MV-4-11 (cell line): ENCODE measurements around the gene LRBA.

Source experiments
- DNase-seq: peaks from one replicate; lab custom pipeline; 2025; lab: John Stamatoyannopoulos, UW

LRBA gene

DNA sequence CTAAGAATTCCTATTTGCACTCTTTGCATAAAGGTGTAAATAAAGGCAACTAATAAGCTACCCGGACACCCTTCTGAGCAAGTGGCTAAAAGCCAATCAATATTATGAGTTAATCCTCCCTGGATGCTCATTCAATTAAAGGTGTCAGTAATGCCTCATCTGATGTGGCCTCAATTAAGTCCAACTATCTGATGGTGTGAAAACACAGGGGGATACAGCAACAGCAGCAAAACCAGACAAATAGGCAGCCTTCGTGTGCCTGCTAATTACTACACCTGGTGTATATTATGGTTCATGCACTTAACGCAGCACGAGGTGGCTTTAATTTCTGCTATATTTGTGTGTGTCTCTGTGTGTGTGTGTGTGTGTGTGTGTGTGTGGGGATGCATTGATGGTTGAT is 692.4 kb downstream of the LRBA start:
- no peak for DNase-seq

DNA sequence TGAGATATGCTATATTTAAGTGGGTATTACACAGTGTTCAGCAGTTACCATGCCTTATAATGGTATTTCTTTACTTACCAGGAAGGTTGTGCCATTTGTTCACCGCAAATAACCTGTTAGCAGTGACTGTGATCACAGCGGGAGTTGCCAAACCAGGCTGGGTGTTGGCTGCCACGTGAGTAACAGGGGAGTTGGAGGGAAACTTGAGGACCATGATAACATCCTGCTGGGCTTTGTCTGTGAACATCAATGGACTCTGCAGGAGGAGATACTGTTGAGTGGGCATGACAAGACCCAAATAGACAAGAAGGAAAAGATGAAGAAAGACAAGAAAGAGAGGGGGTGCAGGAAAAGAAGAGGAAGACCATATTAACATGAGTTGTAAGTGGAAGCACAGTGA is 694.0 kb downstream of the LRBA start:
- DNase-seq: no peak

DNA sequence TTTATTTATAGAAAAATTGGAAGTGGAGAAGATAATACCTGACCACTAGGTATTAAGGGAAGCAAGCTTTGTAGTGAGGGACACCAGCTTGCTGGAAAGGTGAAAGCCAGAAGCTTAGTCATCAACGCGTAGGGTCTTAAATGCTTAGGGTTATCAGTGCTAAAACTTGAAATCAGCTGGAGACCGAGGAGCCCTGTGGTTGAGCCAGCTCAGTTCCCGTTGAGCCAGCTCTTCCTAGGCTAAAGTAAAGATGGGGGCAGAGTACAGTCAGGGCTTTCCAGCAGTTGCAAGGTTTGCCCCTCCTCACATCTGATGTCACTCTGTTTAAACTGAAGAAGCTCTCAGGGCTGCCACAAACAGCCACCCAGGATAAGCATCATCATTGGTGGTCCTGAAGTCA is 696.1 kb downstream of the LRBA start:
- no peak for DNase-seq

DNA sequence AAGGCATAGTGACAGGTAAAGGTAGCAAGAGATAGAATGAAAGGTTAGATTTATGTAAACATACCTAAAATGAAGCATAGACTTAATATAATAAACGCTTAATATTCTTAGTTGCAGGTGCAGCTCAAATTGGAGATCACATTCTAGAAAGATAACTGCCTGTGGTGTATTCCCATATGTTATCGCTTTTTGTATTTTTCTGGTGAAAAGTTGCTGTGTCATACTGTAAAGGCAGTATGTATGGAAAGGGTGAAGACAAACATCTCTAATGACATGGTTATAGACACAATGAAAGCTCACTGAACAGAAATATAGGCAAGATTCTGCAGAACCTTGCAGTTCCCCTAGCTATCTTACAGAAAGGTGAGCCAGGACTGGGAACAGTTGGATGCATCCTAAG is 696.6 kb downstream of the LRBA start:
- no peak for DNase-seq

DNA sequence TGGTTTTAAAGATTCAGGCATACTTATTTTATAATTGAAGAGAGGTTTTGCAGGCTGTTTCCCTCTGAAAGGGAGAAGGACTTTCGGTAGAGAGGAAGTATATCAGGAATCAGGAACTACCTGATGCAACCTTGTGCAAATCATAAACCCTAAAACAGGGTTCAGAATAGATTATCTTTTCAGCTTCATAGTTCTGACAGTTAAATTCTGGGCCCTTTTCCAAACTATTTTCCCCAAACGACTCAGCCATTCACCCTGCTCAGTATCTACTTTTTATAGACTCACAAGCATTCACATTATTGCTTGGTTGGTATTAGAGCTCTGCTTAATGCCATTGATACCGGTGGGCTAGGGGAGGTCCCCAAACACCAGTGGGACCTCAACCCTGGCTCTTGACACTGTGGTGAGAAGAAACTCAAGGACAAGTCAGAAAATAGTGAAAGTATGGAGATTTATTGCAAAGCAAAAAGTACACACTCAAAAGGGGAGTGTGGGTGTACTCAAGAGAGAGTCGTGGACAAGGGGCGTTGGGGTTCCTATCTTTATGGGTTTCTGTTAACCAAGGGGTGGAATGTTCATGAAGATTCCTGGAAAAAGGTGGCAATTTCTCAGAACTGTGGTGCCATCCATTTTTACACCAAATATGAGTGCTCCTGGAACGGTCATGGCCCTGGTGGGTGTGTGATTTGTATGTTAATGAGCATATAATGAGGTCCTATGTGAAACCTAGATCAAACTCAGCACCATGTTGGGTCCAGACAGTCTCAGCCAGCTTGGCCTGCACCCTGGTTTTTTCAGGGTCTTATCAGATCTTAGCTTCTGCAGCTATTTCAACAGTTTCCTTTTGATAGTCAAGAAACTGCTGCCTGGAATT is 698.5 kb downstream of the LRBA start:
- DNase-seq: no peak

DNA sequence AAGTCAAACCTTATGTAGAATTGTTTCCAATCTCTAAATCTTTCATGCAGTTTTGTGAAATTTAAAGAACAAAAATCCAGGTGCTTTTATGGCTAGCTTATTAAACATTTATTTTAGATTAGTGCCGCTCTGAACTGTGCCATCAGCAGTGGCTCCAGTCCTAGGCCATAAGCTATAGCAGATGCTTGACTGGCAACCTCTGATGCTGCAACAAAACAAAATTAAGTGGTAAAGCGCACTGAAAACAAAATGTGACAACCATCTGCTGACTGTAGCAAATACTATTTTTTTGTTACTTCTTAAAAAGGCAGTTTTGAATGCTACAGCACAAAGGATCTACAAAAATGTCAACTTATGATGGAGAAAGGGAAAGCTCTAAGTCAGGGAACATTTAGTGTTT is 699.4 kb downstream of the LRBA start:
- no peak for DNase-seq

DNA sequence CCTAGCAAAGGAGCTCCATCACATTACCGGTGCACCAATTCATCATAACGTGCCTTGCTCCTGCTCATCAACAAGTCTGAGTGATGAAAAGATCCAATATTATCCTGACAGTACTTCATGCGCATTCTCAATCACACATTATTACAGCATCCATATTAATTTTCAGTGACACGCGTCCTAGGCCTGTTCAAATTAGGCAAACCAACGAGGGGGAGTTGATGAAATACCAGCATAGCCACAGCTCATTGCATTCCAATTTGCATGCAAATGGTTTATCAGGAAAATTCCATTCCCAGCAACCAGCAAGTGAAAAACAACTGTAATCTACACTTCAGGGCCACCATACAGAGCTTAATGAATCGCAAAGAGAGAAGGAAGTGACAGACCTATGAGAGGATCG is 699.9 kb downstream of the LRBA start:
- no peak for DNase-seq

DNA sequence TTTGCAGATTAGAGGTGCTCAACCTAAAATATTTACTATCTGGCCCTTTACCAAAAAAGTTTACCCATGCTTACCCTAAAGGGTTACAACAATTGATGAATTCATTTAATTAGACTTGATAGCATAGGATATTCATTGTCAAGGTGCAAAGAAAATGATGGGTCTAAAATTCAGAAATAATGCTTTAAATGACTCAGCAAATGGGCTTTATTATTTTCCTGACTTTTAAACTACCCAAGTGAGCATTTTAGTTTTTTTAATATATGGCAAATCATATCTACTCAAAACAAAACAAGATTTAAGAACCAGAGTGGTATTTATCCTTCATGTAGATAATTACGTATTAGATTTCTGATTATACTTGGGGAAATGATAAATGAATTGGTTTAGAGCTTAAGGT is 701.1 kb downstream of the LRBA start:
- no peak for DNase-seq

DNA sequence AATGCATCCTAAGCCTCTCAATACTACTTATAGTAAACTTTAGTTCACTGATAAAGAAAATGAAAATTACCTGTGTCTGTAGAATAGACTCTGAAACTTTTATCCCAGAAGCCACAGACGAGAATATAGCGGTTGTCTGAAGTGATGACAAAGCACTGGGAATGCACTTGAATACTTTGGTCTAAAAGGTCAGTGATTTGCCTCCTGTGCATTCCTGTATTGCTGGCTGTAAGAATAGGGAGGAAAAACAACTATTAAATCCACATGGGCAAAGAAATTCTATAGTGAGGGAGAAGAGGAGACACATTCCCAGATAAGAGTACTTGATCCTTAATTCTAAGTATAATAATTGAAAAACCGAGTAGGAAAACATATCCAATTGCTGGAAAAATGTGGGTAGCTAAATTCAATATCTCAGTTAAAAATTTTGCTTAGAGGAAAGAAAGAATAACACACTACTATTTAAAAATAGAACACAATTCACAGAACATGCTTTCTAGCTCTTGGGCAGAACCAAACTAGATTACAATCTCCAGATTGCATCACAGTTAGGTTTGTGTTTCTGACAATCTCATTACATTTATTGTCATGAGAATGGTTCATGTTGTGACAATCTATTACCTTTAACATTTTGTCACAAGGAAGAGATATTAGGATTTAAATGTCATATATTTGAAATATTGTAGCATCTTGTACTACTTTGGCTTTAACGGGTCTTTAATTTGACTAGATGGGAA is 704.8 kb downstream of the LRBA start:
- no peak for DNase-seq

DNA sequence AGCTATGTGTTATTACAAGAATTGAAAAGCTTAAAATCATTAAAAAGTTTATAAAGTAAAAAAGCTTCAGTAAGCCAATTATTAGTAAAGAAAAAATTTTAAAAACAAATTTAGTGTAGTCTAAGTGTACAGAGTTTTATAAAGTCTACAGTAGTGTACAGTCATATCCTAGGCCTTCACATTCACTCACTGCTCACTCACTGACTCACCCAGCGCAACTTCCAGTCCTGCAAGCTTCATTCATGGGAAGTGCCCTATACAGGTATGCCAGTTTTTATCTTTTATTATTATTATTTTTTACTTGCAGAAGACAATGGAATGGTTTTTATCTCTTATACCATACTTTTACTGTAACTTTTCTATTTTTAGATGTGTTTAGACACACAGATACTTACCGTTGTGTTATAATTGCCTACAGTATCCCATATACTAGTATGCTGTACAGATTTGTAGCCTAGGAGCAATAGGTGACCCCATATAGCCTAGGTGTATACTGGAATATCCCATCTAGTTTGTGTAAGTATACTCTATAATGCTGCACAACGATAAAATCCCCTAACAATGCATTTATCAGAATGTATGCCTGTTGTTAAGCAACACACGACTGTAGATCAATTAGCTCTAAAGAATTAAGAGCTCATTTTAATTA is 706.1 kb downstream of the LRBA start:
- DNase-seq: no peak

DNA sequence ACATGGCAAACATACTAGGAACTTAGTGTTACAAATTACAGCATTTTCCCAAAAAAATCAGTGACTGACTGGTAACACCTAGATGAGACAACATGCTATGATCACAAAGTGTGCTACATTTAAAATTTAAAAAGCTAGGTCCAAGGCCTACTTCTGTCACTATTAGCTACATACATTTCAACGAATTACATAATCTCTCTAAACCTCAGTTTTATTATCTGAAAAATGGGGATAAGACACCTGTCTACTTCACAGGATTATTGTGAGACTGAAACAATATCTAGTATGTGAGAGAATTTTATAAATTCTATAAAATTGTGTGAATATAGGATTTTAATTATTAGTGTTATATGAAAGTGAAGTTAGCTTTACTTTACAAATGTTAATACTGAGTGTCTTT is 708.4 kb downstream of the LRBA start:
- no peak for DNase-seq

DNA sequence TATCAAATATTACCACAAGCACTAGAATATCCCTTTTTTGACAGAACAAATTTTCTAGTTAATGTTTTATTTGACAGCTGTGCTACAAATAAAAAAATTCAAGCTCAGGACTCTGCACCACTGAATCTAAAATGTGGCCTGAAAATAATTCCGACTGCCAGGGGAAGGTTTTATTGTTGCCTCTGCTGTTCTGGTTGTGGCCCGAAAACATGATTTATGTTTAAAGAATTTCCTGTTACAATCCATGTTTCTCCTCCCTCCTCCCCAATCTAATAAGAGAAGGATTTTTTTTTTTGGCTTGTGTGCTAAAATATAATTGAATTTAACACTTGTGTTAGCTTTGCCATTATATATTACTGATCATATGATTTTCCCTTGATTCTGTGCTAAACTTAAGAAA is 709.1 kb downstream of the LRBA start:
- DNase-seq: no peak

DNA sequence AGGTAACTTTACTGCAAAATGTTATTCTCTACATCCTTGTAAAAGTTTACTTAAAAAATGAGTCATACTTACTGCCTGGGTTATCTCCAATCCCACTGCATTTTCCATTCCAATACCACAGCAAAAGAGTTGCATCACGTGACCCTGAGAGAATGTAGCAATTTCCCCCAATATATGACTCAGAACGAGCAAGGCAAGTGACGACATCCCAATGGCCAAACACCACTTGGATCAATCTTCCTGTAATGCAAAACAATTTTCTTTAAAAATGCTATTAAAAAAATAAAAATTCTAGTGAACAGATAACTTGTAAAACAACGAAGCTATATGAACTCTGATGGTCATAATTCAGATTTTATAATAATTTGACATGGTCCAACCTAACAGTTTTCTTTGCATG is 712.5 kb downstream of the LRBA start:
- peak; percentile 91 for DNase-seq

DNA sequence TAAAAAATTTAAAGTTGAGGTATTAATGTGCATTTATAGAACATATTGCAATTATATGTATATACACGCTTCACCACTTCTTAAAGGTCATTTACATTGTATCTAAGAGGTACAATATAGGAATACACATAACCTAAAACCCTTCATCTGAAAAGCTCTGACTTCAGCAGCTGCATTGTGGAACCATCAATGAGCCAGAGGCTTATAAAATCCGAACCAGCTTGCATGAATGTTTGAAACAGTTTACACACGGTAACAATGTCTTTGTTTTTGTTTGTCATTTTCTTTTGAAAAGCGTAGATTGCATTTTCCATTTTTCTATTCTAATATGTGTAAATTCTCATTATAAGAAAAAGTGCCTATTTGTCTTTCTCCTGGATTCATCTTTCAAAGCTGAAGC is 715.3 kb downstream of the LRBA start:
- DNase-seq: no peak

DNA sequence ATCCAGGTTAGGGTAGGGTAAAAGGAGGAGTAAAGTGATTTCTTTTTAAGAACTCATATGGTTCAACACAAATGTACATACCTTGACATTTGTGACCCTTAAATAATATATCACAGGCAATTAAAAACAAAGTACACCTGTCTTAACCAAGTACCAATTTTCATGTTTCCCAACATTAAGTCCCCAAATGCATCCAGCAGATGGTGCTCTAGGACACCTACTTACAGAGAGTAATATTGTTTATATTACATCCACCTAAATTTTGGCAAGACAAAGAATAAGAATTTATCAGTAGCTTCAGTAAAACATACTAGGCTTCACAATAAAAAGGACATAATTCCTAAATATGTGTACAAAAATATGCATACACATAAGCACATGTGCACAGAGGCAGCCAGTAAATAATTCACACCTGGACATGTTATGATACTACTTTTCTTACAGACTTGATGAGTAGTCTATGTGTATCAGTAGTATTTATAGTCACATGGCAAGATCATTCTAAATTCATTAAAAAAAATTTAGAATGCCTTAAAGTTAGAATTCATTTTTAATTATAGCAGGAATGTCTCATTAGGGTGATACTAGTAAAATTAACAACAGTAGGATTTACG is 717.1 kb downstream of the LRBA start:
- DNase-seq: peak; percentile 38

DNA sequence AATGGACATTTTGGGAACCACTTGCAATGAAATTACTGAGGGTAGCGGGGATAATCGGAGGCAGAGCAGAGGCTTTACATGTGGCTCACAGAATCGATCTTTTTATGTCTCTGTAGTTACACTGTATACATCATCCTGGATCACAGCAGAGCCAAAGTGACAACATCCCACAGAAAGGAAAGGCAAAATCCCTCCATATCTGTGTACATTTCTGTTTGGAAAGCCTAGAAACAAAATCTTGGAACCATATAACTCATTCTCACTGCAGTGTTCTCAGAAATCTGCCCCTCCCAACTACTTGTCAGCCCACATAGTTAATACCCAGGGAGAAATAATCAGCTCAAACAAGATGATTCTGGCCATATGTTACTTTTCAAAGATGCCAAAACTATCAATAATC is 725.2 kb downstream of the LRBA start:
- DNase-seq: no peak

DNA sequence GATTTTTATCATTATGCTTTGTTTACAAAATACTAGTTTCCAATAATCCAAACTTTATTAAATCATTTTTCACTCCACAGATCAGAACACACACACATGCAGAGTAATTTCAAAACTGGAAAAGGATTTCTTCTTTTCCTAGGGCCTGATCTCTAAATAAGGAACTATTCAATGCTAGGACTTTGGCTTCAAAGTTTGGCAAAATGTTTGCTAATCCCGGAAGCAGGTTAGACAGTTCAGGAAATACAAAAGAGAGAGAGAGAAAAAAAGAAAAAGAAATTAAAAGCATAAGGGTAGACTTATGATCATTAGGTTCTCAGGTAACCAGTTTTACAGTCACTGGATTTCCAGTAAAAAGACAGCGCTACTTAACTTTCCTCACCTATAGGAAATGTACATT is 725.9 kb downstream of the LRBA start:
- DNase-seq: peak; percentile 65

DNA sequence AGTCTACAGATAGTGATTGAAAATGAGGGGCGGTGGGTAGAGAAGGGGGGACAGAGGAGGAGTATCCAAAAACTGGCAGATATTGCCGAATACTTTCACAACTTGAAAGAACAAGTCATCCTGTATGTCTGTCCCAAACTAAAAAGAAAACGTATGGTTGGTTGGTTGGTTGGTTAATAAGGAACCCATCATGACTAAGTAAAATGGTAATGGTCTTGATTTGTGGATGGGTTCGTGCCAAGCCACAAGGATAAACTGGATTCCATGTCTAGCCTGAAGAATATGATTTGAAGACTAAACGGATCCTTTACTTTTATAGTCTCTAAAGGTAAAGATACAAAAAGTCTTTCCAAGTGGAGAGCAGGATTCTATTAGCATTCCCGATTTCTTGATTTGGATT is 728.4 kb downstream of the LRBA start:
- no peak for DNase-seq

DNA sequence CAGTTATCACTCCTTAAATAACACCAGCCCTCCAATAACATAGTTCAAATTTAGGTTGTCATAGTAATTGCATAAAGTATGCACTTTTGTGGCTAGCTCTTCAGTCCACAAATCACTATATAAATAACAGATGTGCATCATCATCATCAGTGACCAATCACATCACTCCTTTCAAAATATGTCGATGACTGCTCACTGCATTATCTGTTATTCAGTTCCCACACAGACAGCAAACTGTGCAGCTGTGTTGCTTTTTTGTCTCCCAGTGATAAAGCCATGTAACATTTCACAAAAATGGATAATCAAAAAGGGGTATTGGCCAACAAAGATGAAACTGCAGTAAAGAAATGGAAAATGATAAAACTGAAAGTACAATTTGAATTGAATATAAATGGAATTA is 731.4 kb downstream of the LRBA start:
- no peak for DNase-seq

DNA sequence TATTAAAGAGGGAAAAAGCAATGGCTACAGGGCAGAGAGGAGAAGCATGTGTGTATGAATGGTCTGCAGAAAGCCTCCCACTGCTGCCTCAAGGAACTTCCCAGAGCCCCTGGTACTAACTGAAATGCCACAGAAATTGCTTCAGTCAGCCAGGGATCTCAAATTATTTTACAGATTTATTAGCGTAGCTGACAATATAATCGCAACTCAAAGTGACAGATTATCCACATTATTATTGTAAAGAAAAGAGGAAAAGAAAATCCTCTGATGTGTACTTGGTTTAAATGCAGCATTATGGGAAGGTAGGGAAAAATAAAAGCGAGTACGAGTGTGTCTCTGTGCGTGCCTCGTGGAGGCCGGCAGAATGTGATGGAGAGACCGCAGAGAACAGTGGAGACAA is 734.1 kb downstream of the LRBA start:
- DNase-seq: no peak

DNA sequence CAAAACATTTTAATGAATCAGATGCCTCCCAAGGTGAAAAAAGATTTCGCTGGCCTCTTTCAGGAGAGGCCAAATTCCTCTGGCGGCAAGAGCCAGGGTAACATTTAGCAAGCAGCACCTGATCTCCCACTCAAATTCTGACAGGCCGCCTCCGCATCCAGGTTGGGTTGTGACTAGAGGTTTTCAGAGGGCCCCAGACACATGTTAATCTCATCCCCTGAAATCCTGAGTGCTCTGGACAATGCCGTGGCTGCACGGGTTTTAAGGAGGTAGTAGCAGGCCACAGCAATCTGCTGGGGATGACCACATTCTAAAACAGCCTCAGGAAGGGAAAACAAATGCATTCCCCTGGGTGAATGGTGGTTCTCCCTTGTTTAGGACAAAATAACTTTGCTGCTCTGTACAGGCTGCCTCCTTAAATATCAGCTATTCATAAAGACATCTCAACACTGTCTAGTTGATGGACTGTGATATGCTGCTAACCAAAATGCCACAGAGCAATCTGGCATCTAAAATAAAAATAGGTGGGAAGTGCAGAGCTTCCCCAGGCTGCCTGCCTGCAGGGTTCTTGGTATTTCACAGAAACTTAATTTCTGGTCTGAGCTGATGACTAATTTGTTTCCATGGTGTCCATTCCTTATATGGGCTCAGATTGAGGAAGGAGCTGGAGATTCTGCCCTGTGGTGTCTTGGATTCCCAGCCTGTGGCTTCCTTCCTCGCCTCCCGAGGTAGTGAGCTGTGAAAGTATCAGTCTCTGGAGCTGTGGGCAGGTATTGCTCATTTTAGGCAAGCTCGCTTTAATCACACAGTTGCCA is 734.8 kb downstream of the LRBA start:
- peak; percentile 81 for DNase-seq

DNA sequence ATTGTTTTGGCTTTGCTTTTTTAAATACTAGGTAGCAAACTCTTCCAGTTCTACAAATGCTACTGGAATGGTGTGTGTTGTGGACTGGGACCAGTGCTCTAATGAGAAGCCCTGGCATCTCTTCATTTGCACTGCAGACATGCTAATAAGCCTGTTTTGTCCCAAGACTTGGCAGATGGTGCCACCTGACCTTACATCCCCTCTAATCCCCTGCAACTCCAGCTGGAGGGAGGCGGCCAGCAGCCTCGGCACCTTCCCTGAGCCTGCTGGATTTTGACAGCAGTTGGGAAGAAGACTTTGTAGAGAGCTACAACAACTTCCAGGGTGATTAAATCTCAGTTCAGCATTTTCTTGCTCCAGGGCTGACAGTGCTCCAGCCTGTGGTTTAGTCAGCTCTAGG is 736.9 kb downstream of the LRBA start:
- no peak for DNase-seq
